M059J (cell line): Measurements from ENCODE around the gene ZNF266. TPM values are rescaled to one million over a fixed set of nuclear protein-coding genes. Genes with fewer than 3 reads are reported as not detected.

Source experiments
- total RNA-seq: library from RNA; depleted of rRNA; stranded (reverse); fragments of >200 nt; shearing (Covaris generic); gene quantifications from 2 replicates; pipeline ENCODE4 v1.2.3, GENCODE V29; 2014; rRNA removed

ZNF266 gene
- total RNA-seq, 1 experiment from 2014 or later = 16.0 TPM

Other genes starting within 250 kb of the ZNF266 start
- gene OR7D4, start 216.0 kb downstream of the ZNF266 start, total RNA-seq = not detected in 2 replicates
- not detected in 2 replicates for gene OR7E24, start 184.6 kb downstream of the ZNF266 start, total RNA-seq
- 5.9 and 18.5 TPM in 2 replicates for gene ZNF699, start 125.7 kb downstream of the ZNF266 start, total RNA-seq
- 7.0 and 13.5 TPM in 2 replicates for gene ZNF559, start 111.4 kb downstream of the ZNF266 start, total RNA-seq
- 3.1 and 4.0 TPM in 2 replicates for gene ZNF177, start 72.6 kb downstream of the ZNF266 start, total RNA-seq
- gene ZNF560, start 63.0 kb upstream of the ZNF266 start, total RNA-seq = 0.10 and 1.7 TPM in 2 replicates
- 4.2 and 8.9 TPM in 2 replicates for gene ZNF426, start 103.1 kb upstream of the ZNF266 start, total RNA-seq
- gene ZNF121, start 148.9 kb upstream of the ZNF266 start, total RNA-seq = 12.7 and 19.0 TPM in 2 replicates
- gene ZNF561, start 185.7 kb upstream of the ZNF266 start, total RNA-seq = 13.3 and 19.0 TPM in 2 replicates
- gene ZNF562, start 239.5 kb upstream of the ZNF266 start, total RNA-seq = 17.4 and 27.4 TPM in 2 replicates